Measurements from ENCODE around the gene CARD9.
"Not testable (repeated sequence)": the region's sequence is repeated elsewhere in the genome, so short reads cannot be mapped to it uniquely, and the experiment has no call there.

Gene CARD9

GRCh38 chr9:136373300-136374182 lies at the start of gene CARD9:
TSS of gene CARD9 (minus strand) at chr9:136373669. CDS start at chr9:136372078, 1,591 bp downstream.
- peak; percentile 57 for DNase-seq (ENCODE audit: low spot score)

GRCh38 chr9:136422876-136423275 lies 49.4 kb upstream of the CARD9 start:
- no peak for DNase-seq (ENCODE audit: low spot score)

- DNase-seq (ENCODE audit: low spot score): no peak
Observed at GRCh38 chr9:136421791-136422190, 48.3 kb upstream of the CARD9 start.

DNA sequence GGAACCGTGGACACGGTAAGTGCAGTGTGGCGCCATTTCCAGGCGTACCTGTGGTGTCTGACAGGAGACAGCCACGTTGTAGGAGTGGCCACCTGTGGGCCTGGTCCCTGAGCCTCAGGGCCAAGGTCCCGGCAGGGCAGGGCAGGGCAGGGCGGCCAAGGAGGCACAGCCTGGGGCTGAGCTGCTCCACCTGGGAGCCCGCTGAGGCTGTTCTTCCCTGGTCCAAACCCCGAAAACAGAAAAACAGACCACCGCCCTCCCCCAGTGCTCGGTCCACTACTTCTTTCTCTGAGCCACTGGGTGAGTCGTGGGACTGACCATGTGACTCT lies 45.6 kb upstream of the CARD9 start:
- DNase-seq (ENCODE audit: low spot score): no peak

GRCh38 chr9:136418182-136419091 lies 45.0 kb upstream of the CARD9 start:
- no peak for DNase-seq (ENCODE audit: low spot score)

DNA sequence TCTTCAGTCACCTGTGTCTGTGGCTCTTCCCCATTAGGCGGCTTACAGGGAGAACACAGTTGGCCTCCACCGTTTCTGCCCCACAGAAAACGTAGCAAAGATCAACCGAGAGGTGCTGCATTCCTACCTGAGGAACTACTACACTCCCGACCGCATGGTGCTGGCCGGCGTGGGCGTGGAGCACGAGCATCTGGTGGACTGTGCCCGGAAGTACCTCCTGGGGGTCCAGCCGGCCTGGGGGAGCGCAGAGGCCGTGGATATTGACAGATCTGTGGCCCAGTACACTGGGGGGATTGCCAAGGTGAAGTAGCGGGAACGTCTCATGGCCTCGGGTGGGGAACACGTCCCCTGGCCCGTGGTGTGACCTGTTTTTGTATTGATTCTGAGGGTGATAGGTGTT lies 43.4 kb upstream of the CARD9 start:
- no peak for DNase-seq (ENCODE audit: low spot score)

- no peak for DNase-seq (ENCODE audit: low spot score)
Observed at GRCh38 chr9:136416427-136416826, 43.0 kb upstream of the CARD9 start.

- no peak for DNase-seq (ENCODE audit: low spot score)
Observed at GRCh38 chr9:136412962-136413361, 39.5 kb upstream of the CARD9 start.

- no peak for DNase-seq (ENCODE audit: low spot score)
Observed at GRCh38 chr9:136411378-136411777, 37.9 kb upstream of the CARD9 start.

DNA sequence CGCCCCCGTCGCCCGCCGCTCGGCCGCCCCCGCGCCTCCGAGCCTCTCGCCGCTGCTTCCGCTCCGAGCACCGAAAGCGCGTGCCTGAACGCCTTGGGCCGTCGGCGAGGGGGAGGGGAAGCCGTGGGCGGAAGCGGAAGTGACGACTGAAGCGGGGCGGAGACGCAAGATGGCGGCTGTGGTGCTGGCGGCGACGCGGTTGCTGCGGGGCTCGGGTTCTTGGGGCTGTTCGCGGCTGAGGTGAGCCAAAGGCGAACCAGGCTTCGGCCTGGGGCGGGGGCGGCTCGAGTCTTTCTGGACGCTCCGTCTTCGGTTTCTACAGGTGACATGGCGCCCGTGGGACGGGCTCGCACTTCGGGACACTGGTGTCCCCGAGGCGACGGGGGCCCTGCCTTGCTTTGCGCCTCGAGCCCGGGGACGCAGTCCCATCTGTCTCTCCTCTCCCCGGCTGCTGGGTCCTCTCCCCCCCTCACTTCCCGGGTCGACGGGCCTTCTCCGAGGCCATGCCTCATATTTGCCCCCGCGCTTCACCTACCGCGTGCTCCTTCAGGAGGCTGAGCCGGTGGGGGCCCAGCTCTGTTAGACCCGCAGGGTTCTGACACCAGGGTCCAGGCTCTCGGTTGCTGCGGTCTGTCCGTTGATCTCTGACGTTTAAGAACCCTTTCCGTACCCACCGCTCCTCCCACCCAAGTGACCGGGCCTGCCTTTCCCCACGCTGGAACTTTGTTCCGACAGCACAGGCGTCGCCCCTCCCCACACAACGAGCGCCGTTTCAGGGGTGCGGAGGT lies 37.2 kb upstream of the CARD9 start, which contains the start of the genes ENTR1 and PMPCA:
Gene ENTR1 (minus strand): TSS at position 115 of the 788 bp plus-strand sequence. CDS start 217 bp downstream, outside the sequence.
Gene PMPCA (plus strand): TSS at position 159 of the 788 bp plus-strand sequence. CDS start 11 bp downstream, at position 170.
- peak; percentile 99 for DNase-seq (ENCODE audit: low spot score)

DNA sequence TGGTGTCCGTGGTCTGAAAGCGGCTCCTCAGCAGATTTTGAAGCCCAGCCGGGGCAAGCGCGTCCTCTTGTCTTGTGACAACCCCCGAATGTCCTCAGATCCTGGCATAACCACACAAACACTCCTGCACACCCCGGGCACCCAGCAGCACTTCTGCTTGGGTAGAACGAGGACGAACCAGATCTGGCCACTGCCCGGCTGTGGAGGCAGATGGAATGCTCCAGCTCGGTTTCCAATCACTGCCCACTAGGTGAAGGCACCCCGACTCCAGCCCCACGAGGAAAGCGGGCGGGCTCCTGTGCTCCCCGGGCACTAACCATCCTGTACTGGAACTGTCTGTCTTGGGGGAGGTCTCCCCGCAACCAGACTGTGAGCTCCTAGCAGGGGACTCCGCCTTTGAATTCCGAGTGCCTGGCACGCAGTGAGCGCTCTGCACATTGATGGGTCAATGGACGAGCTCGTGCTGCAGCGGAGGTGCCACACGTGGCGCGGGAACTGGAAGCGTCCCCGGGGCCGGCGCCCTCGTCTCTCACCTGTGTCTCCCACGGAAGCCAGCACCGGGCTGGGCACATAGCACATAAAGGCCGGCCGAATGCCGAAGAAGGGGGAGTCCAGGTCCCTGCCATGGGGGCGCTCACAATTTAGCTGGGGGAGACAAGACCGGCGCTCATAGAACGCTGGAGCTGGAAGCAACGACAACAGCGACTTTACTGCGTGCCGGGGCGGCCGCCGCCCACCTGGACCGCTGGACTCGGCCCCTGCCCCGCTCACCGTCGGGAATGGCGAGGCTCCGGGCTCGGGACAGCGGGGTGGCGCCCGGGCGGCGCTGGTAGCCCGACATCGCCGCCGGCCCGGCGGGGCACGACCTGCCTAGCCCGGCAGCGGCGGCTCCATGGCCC lies 36.3 kb upstream of the CARD9 start:
- DNase-seq (ENCODE audit: low spot score): peak; percentile 62

DNA sequence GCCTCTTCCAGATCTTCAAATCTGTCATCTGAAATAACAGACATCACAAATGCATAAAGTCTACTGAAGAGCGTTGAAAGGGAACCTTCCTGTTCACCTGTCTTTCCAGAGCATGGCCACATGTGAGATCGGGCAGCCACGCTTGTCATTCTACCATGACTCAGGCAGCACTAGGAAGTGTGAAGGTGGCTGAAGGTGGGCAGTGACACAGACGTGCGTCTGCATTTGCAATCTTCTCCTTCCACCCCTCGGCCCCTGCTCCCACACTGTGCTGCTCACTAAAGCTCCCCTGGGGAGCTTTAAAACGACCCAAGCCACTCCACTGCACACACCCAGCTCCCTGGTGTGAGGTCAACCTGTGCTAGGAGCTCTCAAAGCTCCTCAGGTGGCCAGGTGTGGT lies 34.4 kb upstream of the CARD9 start:
- DNase-seq (ENCODE audit: low spot score): no peak

GRCh38 chr9:136407061-136407460 lies 33.6 kb upstream of the CARD9 start:
- not testable (repeated sequence) for DNase-seq (ENCODE audit: low spot score)

- DNase-seq (ENCODE audit: low spot score): not testable (repeated sequence)
Observed at GRCh38 chr9:136405904-136406303, 32.4 kb upstream of the CARD9 start.

DNA sequence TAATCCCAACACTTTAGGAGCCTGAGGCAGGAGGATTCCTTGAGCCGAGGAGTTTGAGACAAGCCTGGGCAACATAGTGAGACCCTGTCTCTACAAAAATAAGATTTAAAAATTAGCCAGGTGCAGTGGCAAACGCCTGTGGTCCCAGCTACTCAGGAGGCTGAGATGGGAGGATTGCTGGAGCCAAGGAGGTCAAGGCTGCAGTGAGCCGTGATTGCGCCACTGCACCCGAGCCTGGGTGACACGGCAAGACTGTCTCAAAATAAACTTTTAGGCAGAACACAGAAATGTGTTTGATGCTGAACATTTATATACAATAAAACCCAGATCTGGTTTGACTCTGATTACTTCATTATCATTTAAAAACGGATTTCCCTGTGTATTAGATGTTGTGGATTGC lies 32.0 kb upstream of the CARD9 start:
- DNase-seq (ENCODE audit: low spot score): no peak

- no peak for DNase-seq (ENCODE audit: low spot score)
Observed at GRCh38 chr9:136404801-136405136, 31.3 kb upstream of the CARD9 start.

DNA sequence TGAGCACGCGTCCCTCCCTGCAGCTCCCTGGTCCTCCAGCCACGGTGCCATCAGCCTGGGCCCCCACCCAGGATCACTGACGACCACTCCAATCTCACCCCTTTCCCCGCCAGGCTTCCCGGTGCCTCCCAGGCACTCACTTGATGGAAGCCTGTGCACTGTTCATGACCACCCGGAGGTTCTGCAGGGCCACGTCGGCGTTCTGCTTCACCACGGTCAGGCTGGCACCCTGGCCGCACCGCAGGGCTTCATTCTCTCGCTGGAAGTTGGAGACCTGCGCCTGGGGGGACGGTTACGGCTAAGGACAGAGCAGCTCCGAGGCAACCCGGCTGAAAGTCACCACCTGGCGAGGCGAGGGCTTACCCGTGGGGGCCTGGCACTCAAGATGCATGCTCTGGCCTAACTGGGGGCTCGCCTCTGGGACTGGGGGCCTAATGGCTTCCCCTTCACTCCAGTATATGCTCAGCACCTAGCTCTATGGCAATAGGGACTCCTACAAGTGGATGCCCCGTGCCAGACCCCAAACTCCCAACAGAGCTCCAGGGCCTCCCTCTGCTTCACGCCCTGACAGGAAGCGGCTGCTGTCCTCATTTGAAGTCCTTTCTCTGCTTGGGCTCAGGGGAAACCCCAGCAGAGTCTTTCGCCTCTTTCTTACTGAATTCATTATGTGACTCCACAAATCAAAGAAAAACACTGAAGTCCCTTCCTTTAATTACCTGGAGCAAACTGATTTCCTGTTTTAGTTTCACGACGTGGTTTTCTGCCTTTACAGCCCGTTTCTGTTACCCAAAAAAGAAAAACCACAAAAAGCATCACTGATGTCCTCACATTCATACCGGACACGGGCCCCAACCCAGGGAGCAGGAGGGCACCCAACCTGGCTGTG lies 30.7 kb upstream of the CARD9 start:
- no peak for DNase-seq (ENCODE audit: low spot score)

GRCh38 chr9:136403538-136403914 lies 30.1 kb upstream of the CARD9 start:
- DNase-seq (ENCODE audit: low spot score): no peak

- DNase-seq (ENCODE audit: low spot score): no peak
Observed at GRCh38 chr9:136402067-136402466, 28.6 kb upstream of the CARD9 start.
